ENCODE data around the gene FOXP1.

Gene FOXP1

GRCh38 chr3:70916375-70917055, 667.0 kb downstream of the FOXP1 start:
- no peak for DNase-seq

GRCh38 chr3:70914862-70915261, 668.7 kb downstream of the FOXP1 start:
- DNase-seq, result no peak

GRCh38 chr3:70911719-70912118, 671.8 kb downstream of the FOXP1 start:
- no peak for DNase-seq

- no peak for DNase-seq
Measured at GRCh38 chr3:70905491-70905890, 678.0 kb downstream of the FOXP1 start.
